Measurements from ENCODE around the gene TMEM38A. TPM values are rescaled to one million over a fixed set of nuclear protein-coding genes. Genes with fewer than 3 reads are reported as not detected.

TMEM38A gene
- total and polyA plus RNA-seq, 9 donors = 0.83 to 7.5 (median 3.1) TPM

GRCh38 chr19:16714702-16715287, 53.9 kb downstream of the TMEM38A start:
- DNase-seq = peak; percentile 16 to 68 (median 33)
- no peak overlapping the region for H3K27ac ChIP-seq
- TF ChIP-seq EP300 (IDR thresholded peaks at IDR 0.05) (no peak), CTCF (IDR thresholded peaks at IDR 0.05) (peak; percentile 33 to 51 (median 42))
- no peak overlapping the region for H3K4me3 ChIP-seq
- H3K27me3 ChIP-seq = no peaks in the 10 kb centered on the region
- no peaks in the 10 kb centered on the region for H3K4me1 ChIP-seq (ENCODE audit: insufficient read depth)
- WGBS, 3 donors = 13 to 20% (median 14%) methylated on average over 14 of the region's 14 CpGs
- H3K9me3 ChIP-seq = no peaks in the 10 kb centered on the region
- intact Hi-C loops (cut with DNase I) = no loop called here
- no peaks in the 10 kb centered on the region for H3K36me3 ChIP-seq

- H3K9me3 ChIP-seq = no peaks in the 10 kb centered on the region
- no peak for TF ChIP-seq EP300 (IDR thresholded peaks at IDR 0.05)
- no peak for TF ChIP-seq POLR2A (IDR thresholded peaks at IDR 0.05)
- TF ChIP-seq CTCF (IDR thresholded peaks at IDR 0.05) = no peak
- intact Hi-C loops (cut with DNase I) = no loop called here
- H3K4me3 ChIP-seq = no peak overlapping the region
- DNase-seq = no peak
- no peaks in the 10 kb centered on the region for H3K4me1 ChIP-seq (ENCODE audit: insufficient read depth)
- no peak overlapping the region for H3K27ac ChIP-seq
- WGBS, 3 donors = 60 to 73% (median 72%) methylated on average over 3 of the region's 3 CpGs
- H3K27me3 ChIP-seq = no peaks in the 10 kb centered on the region
- no peaks in the 10 kb centered on the region for H3K36me3 ChIP-seq
Measured at GRCh38 chr19:16715611-16716010, 54.7 kb downstream of the TMEM38A start.

- WGBS, 3 donors = 71 to 82% (median 75%) methylated on average over 7 of the region's 7 CpGs
- no peak overlapping the region for H3K4me3 ChIP-seq
- no peak overlapping the region for H3K27ac ChIP-seq
- H3K9me3 ChIP-seq = no peaks in the 10 kb centered on the region
- no peaks in the 10 kb centered on the region for H3K36me3 ChIP-seq
- DNase-seq = no peak
- no peaks in the 10 kb centered on the region for H3K27me3 ChIP-seq
- intact Hi-C loops (cut with DNase I) = no loop called here
- H3K4me1 ChIP-seq (ENCODE audit: insufficient read depth) = no peaks in the 10 kb centered on the region
- no peak for TF ChIP-seq EP300 (IDR thresholded peaks at IDR 0.05)
- no peak for TF ChIP-seq CTCF (IDR thresholded peaks at IDR 0.05)
- no peak for TF ChIP-seq POLR2A (IDR thresholded peaks at IDR 0.05)
Measured at GRCh38 chr19:16721051-16721450, 60.1 kb downstream of the TMEM38A start.

GRCh38 chr19:16722591-16722990, 61.7 kb downstream of the TMEM38A start:
- Histone ChIP-seq H3K27ac (no peak overlapping the region), H3K36me3 (no peaks in the 10 kb centered on the region), H3K9me3 (no peaks in the 10 kb centered on the region), H3K27me3 (no peaks in the 10 kb centered on the region), H3K4me3 (no peak overlapping the region), H3K4me1 (ENCODE audit: insufficient read depth) (no peaks in the 10 kb centered on the region)
- 45 to 67% (median 59%) methylated on average over 3 of the region's 3 CpGs for WGBS, 3 donors
- intact Hi-C loops (cut with DNase I) = no loop called here
- no peak for DNase-seq
- no peak for TF ChIP-seq CTCF (IDR thresholded peaks at IDR 0.05)
- TF ChIP-seq EP300 (IDR thresholded peaks at IDR 0.05) = no peak
- no peak for TF ChIP-seq POLR2A (IDR thresholded peaks at IDR 0.05)

Measured in ovary (tissue), 9 donors.